ENCODE data around the gene AGBL1.

The AGBL1 gene

GRCh38 chr15:86333819-86334218 lies 254.1 kb downstream of the AGBL1 start:
- no peak for DNase-seq

- peak; percentile 35 for DNase-seq
Observed at GRCh38 chr15:86336051-86336788, 256.5 kb downstream of the AGBL1 start.

- no peak for DNase-seq
Observed at GRCh38 chr15:86337071-86337470, 257.4 kb downstream of the AGBL1 start.

GRCh38 chr15:86347245-86347644 lies 267.6 kb downstream of the AGBL1 start:
- no peak for DNase-seq

- DNase-seq = no peak
Observed at GRCh38 chr15:86349565-86349964, 269.9 kb downstream of the AGBL1 start.

GRCh38 chr15:86353213-86353612 lies 273.5 kb downstream of the AGBL1 start:
- no peak for DNase-seq

GRCh38 chr15:86355361-86355760 lies 275.7 kb downstream of the AGBL1 start:
- no peak for DNase-seq

GRCh38 chr15:86355801-86356200 lies 276.1 kb downstream of the AGBL1 start:
- DNase-seq = no peak

GRCh38 chr15:86362555-86362954 lies 282.9 kb downstream of the AGBL1 start:
- peak; percentile 29 for DNase-seq

- no peak for DNase-seq
Observed at GRCh38 chr15:86373147-86373546, 293.5 kb downstream of the AGBL1 start.

GRCh38 chr15:86375733-86376280 lies 296.1 kb downstream of the AGBL1 start:
- DNase-seq = no peak

- DNase-seq = no peak
Observed at GRCh38 chr15:86377914-86378313, 298.2 kb downstream of the AGBL1 start.

- no peak for DNase-seq
Observed at GRCh38 chr15:86382341-86382740, 302.7 kb downstream of the AGBL1 start.

GRCh38 chr15:86383611-86384010 lies 303.9 kb downstream of the AGBL1 start:
- no peak for DNase-seq

GRCh38 chr15:86384186-86384585 lies 304.5 kb downstream of the AGBL1 start:
- no peak for DNase-seq

GRCh38 chr15:86392296-86392695 lies 312.6 kb downstream of the AGBL1 start:
- no peak for DNase-seq

GRCh38 chr15:86392874-86393273 lies 313.2 kb downstream of the AGBL1 start:
- DNase-seq = no peak

- DNase-seq = no peak
Observed at GRCh38 chr15:86394866-86395265, 315.2 kb downstream of the AGBL1 start.

GRCh38 chr15:86399041-86399954 lies 319.6 kb downstream of the AGBL1 start:
- DNase-seq = no peak

GRCh38 chr15:86403221-86403620 lies 323.6 kb downstream of the AGBL1 start:
- no peak for DNase-seq

GRCh38 chr15:86403914-86404583 lies 324.4 kb downstream of the AGBL1 start:
- no peak for DNase-seq

- no peak for DNase-seq
Observed at GRCh38 chr15:86408261-86408660, 328.6 kb downstream of the AGBL1 start.

GRCh38 chr15:86411916-86412315 lies 332.2 kb downstream of the AGBL1 start:
- DNase-seq = no peak
